ENCODE measurements around the gene SHROOM2. TPM values are rescaled to one million over a fixed set of nuclear protein-coding genes. Genes with fewer than 3 reads are reported as not detected.

Gene SHROOM2
- total and polyA plus RNA-seq, 2 of the 4 experiments (the other 2 are of a cell fraction) = 8.1 to 14.2 TPM

DNA sequence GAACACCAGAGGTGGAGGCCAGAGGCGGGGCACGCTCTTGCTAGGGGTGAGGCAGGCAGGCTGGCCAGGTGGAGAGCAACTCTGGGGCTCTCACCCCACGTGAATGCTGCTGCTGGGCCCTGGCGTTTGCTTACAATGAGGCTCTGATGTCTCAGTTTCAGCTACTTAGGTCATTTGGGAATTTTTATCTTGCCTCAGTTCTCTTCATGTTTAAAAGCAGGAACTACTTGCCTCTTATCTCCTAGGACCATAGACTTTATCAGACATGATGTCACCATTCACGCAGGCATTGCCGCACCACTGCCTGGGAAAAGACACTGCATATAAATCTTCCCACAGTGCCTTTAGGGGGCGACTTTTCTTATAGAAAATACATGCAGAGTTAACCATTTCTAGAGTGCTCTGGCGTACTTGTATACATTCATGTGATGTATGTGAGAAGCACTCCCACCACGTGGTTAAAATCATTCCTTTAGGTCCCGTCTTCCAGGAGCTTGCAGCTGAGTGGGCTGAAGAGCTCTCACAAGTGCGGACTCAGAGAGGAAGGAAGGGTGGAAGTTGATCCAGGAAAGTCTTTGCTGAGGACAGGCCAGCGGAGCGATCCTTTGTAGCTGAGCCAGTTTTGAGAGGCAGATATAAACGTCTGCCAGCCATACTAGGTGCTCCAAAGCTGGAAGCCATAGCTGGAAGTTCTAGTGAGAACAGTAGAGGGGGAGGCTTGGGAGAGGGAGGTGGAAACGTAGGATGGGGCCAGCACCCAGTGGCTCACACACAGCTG lies 96.6 kb downstream of the SHROOM2 start:
- Histone ChIP-seq H3K4me3 (ENCODE audit: insufficient read depth, low read depth, low read length) (no peak overlapping the region), H3K23ac (ENCODE audit: low read depth, low read length) (no peak overlapping the region), H2BK5ac (ENCODE audit: low read depth, low read length, poor library complexity, severe bottlenecking) (no peak overlapping the region), H2BK120ac (ENCODE audit: low read depth, low read length) (no peak overlapping the region), H4K8ac (ENCODE audit: low read depth in 2 of 2, low read length in 2 of 2) (no peak overlapping the region; a peak in 1 of 4 replicates), H3K36me3 (ENCODE audit: control insufficient read depth, insufficient read depth, low read length) (no peaks in the 10 kb centered on the region), H4K20me1 (ENCODE audit: insufficient read depth, low read length) (no peaks in the 10 kb centered on the region), H3K79me1 (ENCODE audit: low read depth in 1 of 2, low read length in 2 of 2) (no peaks in the 10 kb centered on the region), H4K5ac (ENCODE audit: low read depth, low read length) (no peak overlapping the region), H3K4ac (ENCODE audit: low read depth, low read length) (no peak overlapping the region), H3K27ac (ENCODE audit: insufficient read depth, low read length) (no peak overlapping the region), H2AFZ (replicated peaks; ENCODE audit: low read length, poor library complexity) (peak overlapping the region; percentile 58), H4K91ac (ENCODE audit: insufficient read depth, low read depth, low read length) (no peak overlapping the region), H2AK5ac (ENCODE audit: low read depth, low read length) (no peak overlapping the region), H2BK20ac (ENCODE audit: low read depth, low read length) (no peak overlapping the region), H3K4me1 (ENCODE audit: control insufficient read depth, insufficient read depth, low read length) (peaks cover 8% of the 10 kb centered on the region), H3K18ac (ENCODE audit: low read depth, low read length) (no peak overlapping the region), H3K9me1 (ENCODE audit: insufficient read depth, low read length) (no peaks in the 10 kb centered on the region), H3K27me3 (ENCODE audit: control insufficient read depth, insufficient read depth, low read length) (no peaks in the 10 kb centered on the region), H2AK9ac (replicated peaks; ENCODE audit: low read depth, low read length, poor library complexity) (no peak overlapping the region), H2BK15ac (ENCODE audit: low read depth, low read length) (no peak overlapping the region), H3K9me3 (ENCODE audit: control insufficient read depth, insufficient read depth, low read length) (no peaks in the 10 kb centered on the region), H3K56ac (ENCODE audit: extremely low read depth, insufficient read depth, low read length) (no peak overlapping the region), H3K9ac (ENCODE audit: low read depth, low read length) (no peak overlapping the region), H3K4me2 (ENCODE audit: low read depth, low read length) (no peak overlapping the region), H3K14ac (replicated peaks; ENCODE audit: low read depth, low read length) (no peak overlapping the region)
- peak; percentile 87 for DNase-seq
- in situ Hi-C loops (cut with MboI; ENCODE audit: low sequenced_read_pairs) (loop anchor here (10.0 to 25.0 kb wide), 2 partner anchors 112 to 229 kb away; no protein-coding TSS in a partner anchor), intact Hi-C loops (cut with micrococcal nuclease) (no loop called here), dilution Hi-C loops (cut with HindIII; ENCODE audit: low sequenced_read_pairs, unreplicated experiment) (no loop called here)
- no TSS peak for BruUV-seq (replicated peaks)
- CTCF ChIA-PET = no interaction called here
- TF ChIP-seq RAD21 (IDR thresholded peaks at IDR 0.05; ENCODE audit: low read length) (no peak), FOS (IDR thresholded peaks at IDR 0.05; ENCODE audit: low read depth, low read length) (no peak), CHD1 (IDR thresholded peaks at IDR 0.05; ENCODE audit: low read depth, low read length) (no peak), RFX5 (IDR thresholded peaks at IDR 0.05; ENCODE audit: low read depth, low read length) (no peak)
- TF ChIP-seq, protein P1, sequence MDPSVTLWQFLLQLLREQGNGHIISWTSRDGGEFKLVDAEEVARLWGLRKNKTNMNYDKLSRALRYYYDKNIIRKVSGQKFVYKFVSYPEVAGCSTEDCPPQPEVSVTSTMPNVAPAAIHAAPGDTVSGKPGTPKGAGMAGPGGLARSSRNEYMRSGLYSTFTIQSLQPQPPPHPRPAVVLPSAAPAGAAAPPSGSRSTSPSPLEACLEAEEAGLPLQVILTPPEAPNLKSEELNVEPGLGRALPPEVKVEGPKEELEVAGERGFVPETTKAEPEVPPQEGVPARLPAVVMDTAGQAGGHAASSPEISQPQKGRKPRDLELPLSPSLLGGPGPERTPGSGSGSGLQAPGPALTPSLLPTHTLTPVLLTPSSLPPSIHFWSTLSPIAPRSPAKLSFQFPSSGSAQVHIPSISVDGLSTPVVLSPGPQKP (IDR thresholded peaks at IDR 0.05; ENCODE audit: borderline replicate concordance, low read depth, low read length) = no peak
- TF ChIP-seq, protein P2, sequence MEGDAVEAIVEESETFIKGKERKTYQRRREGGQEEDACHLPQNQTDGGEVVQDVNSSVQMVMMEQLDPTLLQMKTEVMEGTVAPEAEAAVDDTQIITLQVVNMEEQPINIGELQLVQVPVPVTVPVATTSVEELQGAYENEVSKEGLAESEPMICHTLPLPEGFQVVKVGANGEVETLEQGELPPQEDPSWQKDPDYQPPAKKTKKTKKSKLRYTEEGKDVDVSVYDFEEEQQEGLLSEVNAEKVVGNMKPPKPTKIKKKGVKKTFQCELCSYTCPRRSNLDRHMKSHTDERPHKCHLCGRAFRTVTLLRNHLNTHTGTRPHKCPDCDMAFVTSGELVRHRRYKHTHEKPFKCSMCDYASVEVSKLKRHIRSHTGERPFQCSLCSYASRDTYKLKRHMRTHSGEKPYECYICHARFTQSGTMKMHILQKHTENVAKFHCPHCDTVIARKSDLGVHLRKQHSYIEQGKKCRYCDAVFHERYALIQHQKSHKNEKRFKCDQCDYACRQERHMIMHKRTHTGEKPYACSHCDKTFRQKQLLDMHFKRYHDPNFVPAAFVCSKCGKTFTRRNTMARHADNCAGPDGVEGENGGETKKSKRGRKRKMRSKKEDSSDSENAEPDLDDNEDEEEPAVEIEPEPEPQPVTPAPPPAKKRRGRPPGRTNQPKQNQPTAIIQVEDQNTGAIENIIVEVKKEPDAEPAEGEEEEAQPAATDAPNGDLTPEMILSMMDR (conservative IDR thresholded peaks at IDR 0.05; ENCODE audit: low read depth, low read length) = 0 out of 2 replicates have a peak, but pooled peaks have one; percentile 20
- TF ChIP-seq, protein P3, sequence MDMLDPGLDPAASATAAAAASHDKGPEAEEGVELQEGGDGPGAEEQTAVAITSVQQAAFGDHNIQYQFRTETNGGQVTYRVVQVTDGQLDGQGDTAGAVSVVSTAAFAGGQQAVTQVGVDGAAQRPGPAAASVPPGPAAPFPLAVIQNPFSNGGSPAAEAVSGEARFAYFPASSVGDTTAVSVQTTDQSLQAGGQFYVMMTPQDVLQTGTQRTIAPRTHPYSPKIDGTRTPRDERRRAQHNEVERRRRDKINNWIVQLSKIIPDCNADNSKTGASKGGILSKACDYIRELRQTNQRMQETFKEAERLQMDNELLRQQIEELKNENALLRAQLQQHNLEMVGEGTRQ (IDR thresholded peaks at IDR 0.05; ENCODE audit: low read depth, low read length) = peak; percentile 45
- WGBS, 2 experiments (ENCODE audit: extremely low coverage in 2 of 2, insufficient read length in 1 of 2) = 0% methylated on average over 1 of the region's 15 CpGs; no CpG with 5 or more reads in 1 of the 2 experiments
- peak; percentile 53 for ATAC-seq (ENCODE audit: low read depth)
- POLR2A ChIA-PET (ENCODE audit: unreplicated experiment) = no interaction called here
